Omental fat pad (tissue), 4 donors: ENCODE results near the gene RIMOC1. TPM values are rescaled to one million over a fixed set of nuclear protein-coding genes. Genes with fewer than 3 reads are reported as not detected.
"Not testable (repeated sequence)": the region's sequence is repeated elsewhere in the genome, so short reads cannot be mapped to it uniquely, and the experiment has no call there.

Experiments used
- ATAC-seq: fragments of 150-250 bp; one replicate; pipeline ENCODE4 v1.9.1; 2016; ENCODE audit warnings: mild to moderate bottlenecking, moderate library complexity; ENCODE audit not compliant: low FRiP score
- DNase-seq: peaks from one replicate; pipeline ENCODE4 v3.0.0-alpha.2; 2019; ENCODE audit warnings: low spot score
- CTCF ChIP-seq, 3 donors: fragments of 450-650 bp; IDR thresholded peaks; one replicate each; pipeline ENCODE4 v1.5.1; 2016 to 2017; ENCODE audit warnings: antibody characterized with exemption in 3 of 3, mild to moderate bottlenecking in 3 of 3, moderate library complexity in 2 of 3
- total RNA-seq, 4 donors: library from RNA; depleted of rRNA; stranded (reverse); fragments of >200 nt; gene quantifications; one replicate each; pipeline ENCODE4 v1.1.0, GENCODE V29; 2016

RIMOC1 gene
- total RNA-seq, 4 donors from 2014 or later, result 13.5 to 19.4 (median 16.6) TPM

GRCh38 chr5:41925555-41925951 is 21.4 kb downstream of the RIMOC1 start:
- DNase-seq, result no peak
- ATAC-seq, result no peak
- TF ChIP-seq CTCF (IDR thresholded peaks at IDR 0.05), result no peak

GRCh38 chr5:41927604-41928003 is 23.5 kb downstream of the RIMOC1 start:
- ATAC-seq (no peak), DNase-seq (no peak)
- TF ChIP-seq CTCF (IDR thresholded peaks at IDR 0.05), result no peak

GRCh38 chr5:41929035-41929434 is 24.9 kb downstream of the RIMOC1 start:
- TF ChIP-seq CTCF (IDR thresholded peaks at IDR 0.05), result no peak
- DNase-seq (no peak), ATAC-seq (no peak)

- no peak for ATAC-seq
- TF ChIP-seq CTCF (IDR thresholded peaks at IDR 0.05), result no peak
Measured at GRCh38 chr5:41932770-41933169, 28.6 kb downstream of the RIMOC1 start.

GRCh38 chr5:41935544-41935943 is 31.4 kb downstream of the RIMOC1 start:
- ATAC-seq (no peak), DNase-seq (no peak)
- no peak for TF ChIP-seq CTCF (IDR thresholded peaks at IDR 0.05)

More at GRCh38 chr5:41932770-41933169, 28.6 kb downstream of the RIMOC1 start:
- no peak for DNase-seq

GRCh38 chr5:41940641-41941040 is 36.5 kb downstream of the RIMOC1 start:
- TF ChIP-seq CTCF (IDR thresholded peaks at IDR 0.05), result no peak
- no peak for ATAC-seq
- DNase-seq, result no peak

GRCh38 chr5:41945332-41945955 is 41.3 kb downstream of the RIMOC1 start:
- not testable (repeated sequence) for ATAC-seq, DNase-seq
